ENCODE measurements around the gene LRRC18. TPM values are rescaled to one million over a fixed set of nuclear protein-coding genes. Genes with fewer than 3 reads are reported as not detected.

Gene LRRC18
- total RNA-seq, 4 donors from 2014 or later = not detected

- ATAC-seq = no peak
- Histone ChIP-seq H3K36me3 (no peaks in the 10 kb centered on the region), H3K27ac (no peak overlapping the region), H3K9me3 (no peaks in the 10 kb centered on the region), H3K27me3 (no peaks in the 10 kb centered on the region), H3K4me3 (no peak overlapping the region), H3K4me1 (no peaks in the 10 kb centered on the region)
- WGBS, 2 donors (ENCODE audit: low coverage in 1 of 2) = 0 to 61% methylated on average over 1 to 3 of the region's 6 CpGs
- TF ChIP-seq CTCF (IDR thresholded peaks at IDR 0.05) = no peak
- no peak for TF ChIP-seq EP300 (IDR thresholded peaks at IDR 0.05)
- TF ChIP-seq POLR2A (IDR thresholded peaks at IDR 0.05) = no peak
- TF ChIP-seq POLR2AphosphoS5 (IDR thresholded peaks at IDR 0.05) = no peak
Observed at GRCh38 chr10:48938990-48939536, 577 bp downstream of the LRRC18 start.

- H3K4me3 ChIP-seq = no peak overlapping the region
- no peak overlapping the region for H3K27ac ChIP-seq
- H3K9me3 ChIP-seq = no peaks in the 10 kb centered on the region
- H3K27me3 ChIP-seq = no peaks in the 10 kb centered on the region
- no peaks in the 10 kb centered on the region for H3K4me1 ChIP-seq
- no peaks in the 10 kb centered on the region for H3K36me3 ChIP-seq
- no peak for ATAC-seq
- no CpG with 5 or more reads among the region's 2 CpGs for WGBS, 2 donors (ENCODE audit: low coverage in 1 of 2)
- no peak for TF ChIP-seq POLR2AphosphoS5 (IDR thresholded peaks at IDR 0.05)
- TF ChIP-seq POLR2A (IDR thresholded peaks at IDR 0.05) = no peak
- TF ChIP-seq CTCF (IDR thresholded peaks at IDR 0.05) = no peak
- no peak for TF ChIP-seq EP300 (IDR thresholded peaks at IDR 0.05)
Observed at GRCh38 chr10:48938281-48938680, 1.4 kb downstream of the LRRC18 start.

DNA sequence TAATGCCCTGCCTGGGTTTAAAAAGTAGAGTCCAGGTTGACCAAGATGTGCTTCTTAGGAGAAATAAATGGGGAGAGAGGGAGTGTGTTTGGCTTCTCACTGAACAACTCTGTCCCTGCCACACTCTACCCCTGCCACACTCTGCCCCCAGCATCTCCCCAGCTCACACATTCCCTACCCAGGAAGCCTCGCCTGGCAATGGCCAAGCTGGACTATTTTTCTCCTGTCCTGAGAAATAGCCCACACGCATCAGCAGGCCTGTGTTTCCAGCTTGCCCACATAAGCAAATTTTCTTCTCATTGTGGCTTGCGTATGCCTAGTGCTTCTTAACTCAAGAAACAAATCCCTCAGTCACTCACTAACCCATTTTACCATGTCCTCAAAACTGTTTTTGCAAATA is 1.8 kb downstream of the LRRC18 start:
- WGBS, 2 donors (ENCODE audit: low coverage in 1 of 2) = 93 to 100% methylated on average over 1 to 2 of the region's 3 CpGs
- no peak for TF ChIP-seq POLR2AphosphoS5 (IDR thresholded peaks at IDR 0.05)
- TF ChIP-seq EP300 (IDR thresholded peaks at IDR 0.05) = no peak
- no peak for TF ChIP-seq CTCF (IDR thresholded peaks at IDR 0.05)
- TF ChIP-seq POLR2A (IDR thresholded peaks at IDR 0.05) = no peak
- H3K4me3 ChIP-seq = no peak overlapping the region
- ATAC-seq = no peak
- no peaks in the 10 kb centered on the region for H3K27me3 ChIP-seq
- no peak overlapping the region for H3K27ac ChIP-seq
- no peaks in the 10 kb centered on the region for H3K9me3 ChIP-seq
- H3K4me1 ChIP-seq = no peaks in the 10 kb centered on the region
- no peaks in the 10 kb centered on the region for H3K36me3 ChIP-seq

DNA sequence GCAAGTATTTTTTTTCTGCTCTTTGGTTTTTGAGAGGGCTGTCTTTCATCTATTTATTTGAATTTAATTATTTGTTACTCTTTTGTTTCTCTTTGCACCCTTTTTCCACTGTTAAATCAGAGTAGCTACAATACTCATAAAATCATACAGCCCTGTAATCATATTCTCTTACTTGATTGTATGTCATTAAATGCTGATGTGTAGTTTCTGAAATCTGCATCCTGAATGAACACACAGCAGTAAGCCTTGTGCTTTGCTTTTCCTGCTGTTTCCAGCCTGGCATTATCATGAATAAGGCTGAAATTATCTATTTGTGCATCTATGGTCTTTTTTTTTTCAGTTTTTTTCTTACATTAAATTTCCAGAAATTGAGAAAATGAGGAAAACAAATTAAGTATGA is 4.1 kb downstream of the LRRC18 start:
- Histone ChIP-seq H3K9me3 (no peaks in the 10 kb centered on the region), H3K27ac (no peak overlapping the region), H3K27me3 (no peaks in the 10 kb centered on the region), H3K4me1 (no peaks in the 10 kb centered on the region), H3K4me3 (no peak overlapping the region), H3K36me3 (no peaks in the 10 kb centered on the region)
- no peak for ATAC-seq
- TF ChIP-seq CTCF (IDR thresholded peaks at IDR 0.05) = no peak

DNA sequence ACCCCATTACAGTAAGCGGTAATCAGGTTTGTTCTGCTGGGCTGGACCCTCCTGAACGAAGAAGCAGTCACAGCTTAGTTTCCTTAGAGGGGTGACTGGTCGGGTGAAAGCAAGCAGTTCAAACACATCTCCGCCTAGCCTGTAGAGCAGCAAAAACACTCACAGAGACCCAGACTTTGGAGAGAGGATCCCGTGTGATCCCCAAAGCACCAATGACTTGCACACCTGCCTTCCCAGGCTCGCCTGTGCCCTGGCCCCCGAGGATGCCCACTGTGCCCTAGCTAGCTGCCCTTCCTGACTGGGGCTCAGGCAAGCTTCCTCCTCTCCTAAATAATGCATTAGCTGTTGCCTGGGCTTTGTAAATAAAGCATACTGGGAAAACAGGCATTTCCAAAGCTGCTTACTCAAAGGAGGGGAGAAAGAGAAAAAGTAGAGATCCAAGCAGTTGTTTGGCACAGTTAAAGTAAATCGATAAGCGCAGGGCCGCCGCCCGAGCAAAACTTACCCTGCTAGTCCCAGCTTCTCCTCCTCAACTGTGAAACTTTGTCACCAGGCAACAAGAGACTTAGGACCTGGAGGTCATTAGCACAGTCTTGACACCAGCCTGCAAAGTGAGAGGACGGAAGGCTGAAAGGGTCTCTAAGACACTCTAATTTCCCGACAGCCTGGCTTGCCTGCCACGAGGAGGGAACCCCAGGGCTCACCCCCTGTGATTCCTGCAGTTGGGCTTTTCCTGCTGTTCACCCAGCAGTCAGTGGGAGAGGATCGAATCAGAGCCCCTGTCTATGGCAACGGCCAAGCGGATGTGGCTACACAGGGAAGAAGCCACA is 4.8 kb downstream of the LRRC18 start:
- no peak for ATAC-seq
- WGBS, 2 donors (ENCODE audit: low coverage in 1 of 2) = 43 to 52% methylated on average over 5 to 6 of the region's 18 CpGs
- H3K4me3 ChIP-seq = no peak overlapping the region

More for the DNA sequence above, 4.8 kb downstream of the LRRC18 start:
- no peak overlapping the region for H3K27ac ChIP-seq
- H3K27me3 ChIP-seq = no peaks in the 10 kb centered on the region
- H3K9me3 ChIP-seq = no peaks in the 10 kb centered on the region
- H3K4me1 ChIP-seq = no peaks in the 10 kb centered on the region
- TF ChIP-seq EP300 (IDR thresholded peaks at IDR 0.05) = no peak
- no peak for TF ChIP-seq POLR2AphosphoS5 (IDR thresholded peaks at IDR 0.05)
- TF ChIP-seq CTCF (IDR thresholded peaks at IDR 0.05) = no peak
- TF ChIP-seq POLR2A (IDR thresholded peaks at IDR 0.05) = no peak
- H3K36me3 ChIP-seq = no peaks in the 10 kb centered on the region

Measured in gastroesophageal sphincter (tissue), 4 donors.